ENCODE data around the gene ADPRHL1.

The ADPRHL1 gene

DNA sequence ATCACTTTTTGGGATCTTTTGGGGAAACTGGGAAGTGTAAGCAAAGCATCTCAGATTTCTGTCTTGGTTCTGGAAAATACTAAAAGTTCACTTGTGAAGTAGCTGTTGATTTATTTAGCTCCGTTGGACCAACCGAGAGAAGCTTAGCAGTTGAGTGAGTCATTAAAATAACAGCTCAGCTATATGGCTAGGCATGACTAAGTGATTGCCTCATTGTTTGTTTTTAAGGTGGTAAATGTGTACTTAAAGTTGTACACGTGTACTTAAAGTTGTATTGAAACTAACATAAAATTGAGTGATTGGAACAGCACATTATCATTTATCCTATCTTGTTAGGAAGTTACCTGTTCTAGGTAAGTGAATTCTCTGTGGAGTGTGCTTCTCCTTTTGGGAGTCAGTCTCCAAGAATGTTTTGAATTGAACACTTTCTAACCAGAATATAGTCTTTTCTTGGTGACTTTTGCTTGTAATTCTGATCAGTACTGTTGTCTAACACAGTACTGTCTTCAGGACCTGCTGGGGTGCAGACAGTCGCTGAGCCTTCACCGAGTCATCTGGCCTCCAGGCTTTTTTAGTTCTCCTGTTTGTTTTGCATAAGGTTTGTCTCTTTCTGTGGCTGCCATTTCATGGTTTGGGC lies 40.1 kb upstream of the ADPRHL1 start:
- Histone ChIP-seq H3K27ac (peak overlapping the region in 9 of 11 experiments; percentile 2 to 73 (median 56); a peak in 18 of 22 replicates), H4K20me1 (peaks cover 17 to 61% (median 26%) of the 10 kb centered on the region in 11 experiments; a peak in 21 of 22 replicates), H3K4me1 (peaks cover 47 to 69% (median 60%) of the 10 kb centered on the region in 10 experiments)

DNA sequence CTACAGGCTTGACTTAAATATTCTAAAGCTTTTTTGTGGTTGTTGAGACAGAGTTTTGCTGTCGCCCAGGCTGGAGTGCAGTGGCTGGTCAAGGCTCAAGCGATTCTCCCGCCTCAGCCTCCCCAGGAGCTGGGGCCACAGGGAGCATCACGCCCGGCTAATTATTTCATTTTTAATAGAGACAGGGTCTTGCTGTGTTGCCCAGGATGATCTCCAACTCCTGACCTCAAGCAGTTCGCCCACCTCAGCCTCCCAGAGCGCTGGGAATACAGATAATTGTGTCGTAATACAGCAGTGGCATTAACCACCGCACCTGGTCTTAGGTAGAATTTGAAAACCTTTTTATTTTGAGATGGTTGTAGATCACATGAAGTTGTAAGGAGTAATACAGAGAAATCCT lies 38.7 kb upstream of the ADPRHL1 start:
- Histone ChIP-seq H4K20me1 (peaks cover 28 to 63% (median 34%) of the 10 kb centered on the region in 11 experiments; a peak in 21 of 22 replicates), H3K4me2 (peak overlapping the region; percentile 91 to 99 (median 97)), H3K4me1 (peaks cover 43 to 68% (median 63%) of the 10 kb centered on the region in 10 experiments), H3K27ac (peak overlapping the region in 7 of 11 experiments; percentile 15 to 93 (median 91); a peak in 7 of 22 replicates), H3K9me3 (replicated peaks in 1 of 11) (peaks cover 0 to 12% (median 5%) of the 10 kb centered on the region in 11 experiments; a peak in 12 of 22 replicates), H3K36me3 (peaks cover 24 to 47% (median 35%) of the 10 kb centered on the region in 11 experiments), H3K4me3 (peak overlapping the region; percentile 68 to 92 (median 86)), H3K9ac (peak overlapping the region; percentile 84 to 96 (median 93); a peak in 20 of 22 replicates), H3K27me3 (no peaks in the 10 kb centered on the region)
- TF ChIP-seq Cebpa-rat (IDR thresholded peaks at IDR 0.05) = no peak; a peak in 1 of 22 replicates

More for the DNA sequence above, 40.1 kb upstream of the ADPRHL1 start:
- Histone ChIP-seq H3K4me3 (peak overlapping the region in 4 of 10 experiments; percentile 8 to 28 (median 27); a peak in 6 of 20 replicates), H3K9ac (peak overlapping the region in 6 of 11 experiments; percentile 13 to 47 (median 27); a peak in 11 of 22 replicates), H3K36me3 (peaks cover 38 to 50% (median 43%) of the 10 kb centered on the region in 11 experiments), H3K9me3 (replicated peaks in 1 of 11) (peaks cover 0 to 18% (median 13%) of the 10 kb centered on the region in 11 experiments; a peak in 12 of 22 replicates), H3K27me3 (no peaks in the 10 kb centered on the region), H3K4me2 (peak overlapping the region; percentile 91 to 99 (median 97))
- 0 out of 22 replicates have a peak, but pooled peaks of 1 of the 11 experiments have one; percentile 29 for TF ChIP-seq Cebpa-rat (IDR thresholded peaks at IDR 0.05)

- Histone ChIP-seq H3K9me3 (replicated peaks in 1 of 11) (peaks cover 0 to 8% (median under 1%) of the 10 kb centered on the region in 11 experiments; a peak in 8 of 22 replicates), H3K36me3 (peaks cover 19 to 47% (median 31%) of the 10 kb centered on the region in 11 experiments), H3K4me2 (peak overlapping the region; percentile 91 to 99 (median 97)), H3K9ac (peak overlapping the region; percentile 84 to 96 (median 93)), H3K4me3 (peak overlapping the region; percentile 68 to 92 (median 86)), H3K27ac (peak overlapping the region; percentile 70 to 93 (median 90); a peak in 21 of 22 replicates), H3K4me1 (peaks cover 43 to 73% (median 64%) of the 10 kb centered on the region in 10 experiments), H4K20me1 (peaks cover 28 to 61% (median 37%) of the 10 kb centered on the region in 11 experiments; a peak in 20 of 22 replicates), H3K27me3 (no peaks in the 10 kb centered on the region)
- no peak for TF ChIP-seq Cebpa-rat (IDR thresholded peaks at IDR 0.05)
These were observed 38.2 kb upstream of the ADPRHL1 start for GRCh38 chr13:113491418-113491883.

GRCh38 chr13:113490496-113491417 lies 37.5 kb upstream of the ADPRHL1 start, which contains the start of gene DCUN1D2:
TSS of gene DCUN1D2 (minus strand) at chr13:113490711. CDS start at chr13:113490669, 42 bp downstream.
- Histone ChIP-seq H3K36me3 (peaks cover 12 to 47% (median 27%) of the 10 kb centered on the region in 11 experiments), H3K9ac (peak within 1 kb of the TSS; percentile 84 to 96 (median 93)), H3K4me2 (peak within 1 kb of the TSS; percentile 91 to 99 (median 98)), H3K9me3 (replicated peaks in 1 of 11) (peaks cover 0 to 4% (median 0%) of the 10 kb centered on the region in 11 experiments; a peak in 4 of 22 replicates), H3K27me3 (no peaks in the 10 kb centered on the region), H3K4me3 (peak within 1 kb of the TSS; percentile 68 to 92 (median 86)), H4K20me1 (peaks cover 33 to 61% (median 44%) of the 10 kb centered on the region in 11 experiments; a peak in 20 of 22 replicates), H3K4me1 (peaks cover 40 to 69% (median 60%) of the 10 kb centered on the region in 10 experiments), H3K27ac (peak within 1 kb of the TSS; percentile 70 to 93 (median 90))
- TF ChIP-seq Cebpa-rat (IDR thresholded peaks at IDR 0.05) = no peak

- H3K36me3 ChIP-seq = peaks cover 2 to 44% (median 18%) of the 10 kb centered on the region in 11 experiments; a peak in 21 of 22 replicates
- peak overlapping the region; percentile 84 to 96 (median 93) for H3K9ac ChIP-seq
- H3K9me3 ChIP-seq (replicated peaks in 1 of 11) = no peaks in the 10 kb centered on the region
- H3K27me3 ChIP-seq = no peaks in the 10 kb centered on the region
- peak overlapping the region; percentile 70 to 93 (median 90); a peak in 21 of 22 replicates for H3K27ac ChIP-seq
- H3K4me3 ChIP-seq = peak overlapping the region; percentile 68 to 92 (median 86)
- TF ChIP-seq Cebpa-rat (IDR thresholded peaks at IDR 0.05) = no peak
- H3K4me1 ChIP-seq = peaks cover 42 to 70% (median 57%) of the 10 kb centered on the region in 10 experiments
- H3K4me2 ChIP-seq = peak overlapping the region; percentile 91 to 99 (median 97)
- H4K20me1 ChIP-seq = peaks cover 37 to 64% (median 54%) of the 10 kb centered on the region in 11 experiments; a peak in 20 of 22 replicates
These were observed 36.5 kb upstream of the ADPRHL1 start for GRCh38 chr13:113489549-113490495.

DNA sequence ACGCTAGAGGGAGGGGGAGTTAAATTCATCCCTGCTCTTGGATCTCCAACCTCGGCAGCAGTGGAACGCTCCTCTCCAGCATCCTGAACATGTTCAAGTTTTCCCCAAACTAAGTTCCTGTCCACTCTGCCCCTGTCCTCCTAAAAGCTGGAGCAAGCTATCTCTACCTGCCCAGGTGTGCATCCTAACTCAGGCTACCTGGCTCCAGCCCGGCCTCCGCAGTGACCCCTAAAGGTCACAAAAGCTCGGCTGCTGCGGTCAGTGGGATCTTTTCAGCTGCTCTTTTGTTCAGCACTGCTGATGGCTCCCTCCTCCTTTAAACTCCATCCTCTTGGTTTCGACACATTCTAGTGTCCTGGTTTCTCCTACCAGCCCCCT lies 35.9 kb upstream of the ADPRHL1 start:
- Histone ChIP-seq H3K9me3 (replicated peaks in 1 of 11) (no peaks in the 10 kb centered on the region), H3K27ac (peak overlapping the region in 8 of 11 experiments; percentile 87 to 93 (median 92); a peak in 13 of 22 replicates), H3K36me3 (peaks cover 0 to 41% (median 15%) of the 10 kb centered on the region in 11 experiments; a peak in 18 of 22 replicates), H3K4me2 (peak overlapping the region; percentile 91 to 99 (median 97)), H3K9ac (peak overlapping the region; percentile 84 to 96 (median 93); a peak in 21 of 22 replicates), H3K4me3 (peak overlapping the region; percentile 68 to 92 (median 86)), H3K4me1 (peaks cover 47 to 72% (median 55%) of the 10 kb centered on the region in 10 experiments), H3K27me3 (no peaks in the 10 kb centered on the region), H4K20me1 (peaks cover 44 to 70% (median 59%) of the 10 kb centered on the region in 11 experiments; a peak in 20 of 22 replicates)
- no peak for TF ChIP-seq Cebpa-rat (IDR thresholded peaks at IDR 0.05)

DNA sequence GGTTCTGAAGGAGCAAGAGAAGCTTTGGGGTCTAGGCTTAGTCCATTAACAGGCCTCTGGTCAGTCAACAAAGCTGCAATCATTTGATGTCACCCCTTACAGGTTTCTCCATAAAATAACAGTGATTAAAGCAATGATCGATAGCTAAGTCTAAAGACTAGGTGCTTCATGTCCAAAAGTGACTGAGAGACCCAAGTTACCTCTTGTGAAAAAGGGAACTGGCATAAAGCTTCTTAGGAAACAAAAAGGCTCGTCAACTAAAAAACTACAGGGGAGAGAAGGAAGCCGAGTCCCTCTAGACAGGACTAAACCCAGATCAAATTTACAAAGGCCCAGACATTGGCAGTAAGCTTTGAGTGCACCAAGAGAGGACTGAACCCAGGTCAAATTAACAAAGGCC lies 35.0 kb upstream of the ADPRHL1 start:
- TF ChIP-seq Cebpa-rat (IDR thresholded peaks at IDR 0.05) = no peak
- H3K27ac ChIP-seq = 0 out of 22 replicates have a peak overlapping the region, but pooled peaks of 1 of the 11 experiments have one; percentile 16
- H3K27me3 ChIP-seq = no peaks in the 10 kb centered on the region
- H3K9ac ChIP-seq = peak overlapping the region in 7 of 11 experiments; percentile 2 to 93 (median 13); a peak in 7 of 22 replicates
- peak overlapping the region; percentile 91 to 99 (median 97) for H3K4me2 ChIP-seq
- peaks cover 39 to 63% (median 47%) of the 10 kb centered on the region in 10 experiments for H3K4me1 ChIP-seq
- peaks cover 6 to 43% (median 23%) of the 10 kb centered on the region in 11 experiments for H3K36me3 ChIP-seq
- peaks cover 52 to 79% (median 68%) of the 10 kb centered on the region in 11 experiments; a peak in 21 of 22 replicates for H4K20me1 ChIP-seq
- peak overlapping the region in 2 of 10 experiments; percentile 84 to 86; a peak in 1 of 20 replicates for H3K4me3 ChIP-seq
- H3K9me3 ChIP-seq (replicated peaks in 1 of 11) = no peaks in the 10 kb centered on the region

Data from BLaER1 treated with 17β-estradiol and CSF1 and Interleukin-3, amounts not matched to agents 10 nM and 100 nM (cell line).